GM18517 (cell line): ENCODE results near the gene SPATA7.

ENCODE experiments used
- ATAC-seq: cut with Tn5 transposase; IDR thresholded peaks from one replicate; pipeline ENCODE4 v1.9.1; 2021; ENCODE audit warnings: mild to moderate bottlenecking, moderate library complexity; ENCODE audit not compliant: unreplicated experiment

The SPATA7 gene

GRCh38 chr14:88417594-88417993, 32.1 kb downstream of the SPATA7 start:
- no peak for ATAC-seq

- ATAC-seq: no peak
Measured at GRCh38 chr14:88420187-88420586, 34.7 kb downstream of the SPATA7 start.

- no peak for ATAC-seq
Measured at GRCh38 chr14:88421286-88421685, 35.8 kb downstream of the SPATA7 start.

GRCh38 chr14:88422047-88422446, 36.6 kb downstream of the SPATA7 start:
- no peak for ATAC-seq

GRCh38 chr14:88422919-88423650, 37.6 kb downstream of the SPATA7 start:
- ATAC-seq: no peak

GRCh38 chr14:88424573-88424972, 39.1 kb downstream of the SPATA7 start:
- no peak for ATAC-seq

GRCh38 chr14:88426271-88426670, 40.8 kb downstream of the SPATA7 start:
- ATAC-seq: no peak

GRCh38 chr14:88430976-88431375, 45.5 kb downstream of the SPATA7 start:
- no peak for ATAC-seq

GRCh38 chr14:88437658-88438057, 52.2 kb downstream of the SPATA7 start:
- no peak for ATAC-seq

GRCh38 chr14:88439088-88439487, 53.6 kb downstream of the SPATA7 start:
- no peak for ATAC-seq

GRCh38 chr14:88452231-88452630, 66.8 kb downstream of the SPATA7 start:
- no peak for ATAC-seq

GRCh38 chr14:88454886-88455285, 69.4 kb downstream of the SPATA7 start:
- no peak for ATAC-seq

- ATAC-seq: no peak
Measured at GRCh38 chr14:88463318-88463717, 77.9 kb downstream of the SPATA7 start.

GRCh38 chr14:88468406-88468805, 82.9 kb downstream of the SPATA7 start:
- no peak for ATAC-seq

GRCh38 chr14:88470542-88471440, 85.3 kb downstream of the SPATA7 start:
- no peak for ATAC-seq

GRCh38 chr14:88473791-88474190, 88.3 kb downstream of the SPATA7 start:
- ATAC-seq: no peak

GRCh38 chr14:88476214-88476774, 90.8 kb downstream of the SPATA7 start:
- ATAC-seq: no peak

- no peak for ATAC-seq
Measured at GRCh38 chr14:88476825-88477224, 91.4 kb downstream of the SPATA7 start.

- ATAC-seq: no peak
Measured at GRCh38 chr14:88477513-88478250, 92.2 kb downstream of the SPATA7 start.

- ATAC-seq: no peak
Measured at GRCh38 chr14:88478931-88479330, 93.5 kb downstream of the SPATA7 start.

- no peak for ATAC-seq
Measured at GRCh38 chr14:88479574-88479987, 94.1 kb downstream of the SPATA7 start.
